K562 (cell line): ENCODE measurements around the gene ACAD10. TPM values are rescaled to one million over a fixed set of nuclear protein-coding genes. Genes with fewer than 3 reads are reported as not detected.

ENCODE experiments used
- ATAC-seq: fragments of 200-7000 bp; cut with Tn5 transposase; 3 replicates; pipeline ENCODE4 v1.9.1; 2020; ENCODE audit warnings: moderate library complexity
- BruUV-seq: library from RNA; stranded (reverse); fragments of 400-500 nt; replicated peaks from 2 replicates; lab custom pipeline; 2021; lab: Mats Ljungman, UMichigan
- CTCF ChIA-PET: fragments of 300-600 bp; formaldehyde crosslinking; extraction: SDS; loops from one replicate; lab custom pipeline; 2021; ENCODE audit warnings: low intra/inter-chr PET ratio; lab: Yijun Ruan, JAX
- POLR2A ChIA-PET: fragments of 300-600, 350-650 bp; sonication (Branson Sonifier 250); formaldehyde crosslinking; extraction: SDS; loops from one replicate; lab custom pipeline; 2021; ENCODE audit warnings: antibody characterized with exemption, inconsistent platforms; lab: Yijun Ruan, JAX
- DNase-seq, 4 experiments: peaks; one replicate each; pipeline versions ENCODE4 v3.0.0 to v3.0.0-alpha.2; 2011 to 2018; ENCODE audit warnings: low spot score in 3 of 4, mixed read lengths in 3 of 4; ENCODE audit errors: extremely low read depth in 1 of 4
- FAIRE-seq: peaks from 2 replicates; lab custom pipeline; 2011; peaks lifted over from hg19 to GRCh38; lab: Jason Lieb, UNC
- H2AFZ ChIP-seq: 2 replicates; pipeline ENCODE4 v1.6.0; 2011; ENCODE audit warnings: low read depth, low read length, control low read depth, inconsistent platforms
- H3K27ac ChIP-seq: fragments of 200-600 bp; 3 replicates; pipeline ENCODE4 v1.8.0; 2011; ENCODE audit warnings: low read depth, mild to moderate bottlenecking, control low read depth, inconsistent platforms, low read length, moderate library complexity, mixed read lengths; ENCODE audit errors: extremely low read depth
- H3K27me3 ChIP-seq, 2 experiments: fragments of 300-600 bp in 1 of 2; 2 replicates in 1 of 2; 3 replicates in 1 of 2; pipeline versions ENCODE4 v1.6.0 to v1.8.0; 2011; ENCODE audit warnings: inconsistent platforms in 2 of 2, low read length in 2 of 2, mild to moderate bottlenecking in 1 of 2, mixed read lengths in 1 of 2, moderate library complexity in 1 of 2; ENCODE audit not compliant: control insufficient read depth in 2 of 2, insufficient read depth in 2 of 2
- H3K36me3 ChIP-seq: fragments of 300-600 bp; 3 replicates; pipeline ENCODE4 v1.8.0; 2011; ENCODE audit warnings: mild to moderate bottlenecking, low read length, inconsistent platforms; ENCODE audit not compliant: control insufficient read depth, insufficient read depth
- H3K4me1 ChIP-seq, 2 experiments: fragments of 200-600 bp in 1 of 2; replicated peaks in 1 of 2; 2 replicates in 1 of 2; 3 replicates in 1 of 2; pipeline versions ENCODE4 v1.5.1 to v1.8.0; 2011; ENCODE audit warnings: inconsistent platforms in 2 of 2, low read length in 2 of 2, mild to moderate bottlenecking in 1 of 2, mixed read lengths in 1 of 2, moderate library complexity in 1 of 2; ENCODE audit not compliant: control insufficient read depth in 2 of 2, insufficient read depth in 2 of 2
- H3K4me2 ChIP-seq: 2 replicates; pipeline ENCODE4 v1.6.1; 2011; ENCODE audit warnings: low read length, control low read depth, inconsistent platforms, mixed read lengths; ENCODE audit not compliant: insufficient read depth
- H3K4me3 ChIP-seq: fragments of 200-600 bp; sonication (generic), shearing (Covaris generic); 2 replicates; pipeline ENCODE4 v1.5.1; 2016; ENCODE audit warnings: control low read depth, inconsistent platforms
- H3K79me2 ChIP-seq: fragments of 200-600 bp; 3 replicates; pipeline ENCODE4 v1.8.0; 2011; ENCODE audit warnings: low read length, inconsistent platforms; ENCODE audit not compliant: control insufficient read depth, insufficient read depth
- H3K9ac ChIP-seq, 2 experiments: 2 replicates each; pipeline versions ENCODE4 v1.6.0 to v1.6.1; 2011; ENCODE audit warnings: low read depth in 2 of 2, low read length in 2 of 2, control low read depth in 1 of 2, inconsistent platforms in 1 of 2, mild to moderate bottlenecking in 1 of 2, mixed read lengths in 1 of 2; ENCODE audit not compliant: insufficient read depth in 1 of 2
- H3K9me1 ChIP-seq: one replicate; pipeline ENCODE4 v1.6.0; 2011; ENCODE audit warnings: inconsistent platforms, mild to moderate bottlenecking, low read length, moderate library complexity; ENCODE audit not compliant: control insufficient read depth, insufficient read depth
- H3K9me3 ChIP-seq: replicated peaks from 2 replicates; pipeline ENCODE4 v1.5.1; 2011; ENCODE audit warnings: low read depth, low read length, inconsistent platforms; ENCODE audit not compliant: control insufficient read depth, insufficient read depth
- H4K20me1 ChIP-seq: replicated peaks from 2 replicates; pipeline ENCODE4 v1.6.1; 2011; ENCODE audit warnings: low read length, inconsistent platforms, mixed read lengths; ENCODE audit not compliant: control insufficient read depth, insufficient read depth
- CHD1 ChIP-seq: fragments of 200-600 bp; sonication (generic); IDR thresholded peaks from one replicate; pipeline ENCODE4 v1.6.1; 2012; ENCODE audit warnings: mild to moderate bottlenecking, moderate library complexity, low read length, inconsistent platforms
- LCOR ChIP-seq: sonication (generic); formaldehyde crosslinking; IDR thresholded peaks from 2 replicates; pipeline ENCODE4 v1.8.0; 2022; ENCODE audit warnings: mild to moderate bottlenecking, missing genetic modification reagents
- NR1H2 ChIP-seq: sonication (generic); formaldehyde crosslinking; IDR thresholded peaks from 2 replicates; pipeline ENCODE4 v1.4.0; 2020; ENCODE audit warnings: mild to moderate bottlenecking, missing genetic modification reagents
- XRCC3 ChIP-seq: fragments of 450-650 bp; IDR thresholded peaks from 2 replicates; pipeline ENCODE4 v1.6.1; 2017; ENCODE audit warnings: mild to moderate bottlenecking, moderate library complexity
- ZKSCAN8 ChIP-seq: fragments of 200-800 bp; sonication (Bioruptor generic); IDR thresholded peaks from 2 replicates; pipeline ENCODE4 v1.6.1; 2016; ENCODE audit warnings: missing genetic modification characterization, missing compliant biosample characterization
- WGBS: fragments of 100-300 bp; shearing (Covaris generic); methylation state at CpG from one replicate; pipeline ENCODE4 v1.1.6; 2016; ENCODE audit warnings: low coverage, mixed read lengths; ENCODE audit not compliant: insufficient coverage; ENCODE audit errors: missing lambda C conversion rate; 5-methylcytosine and 5-hydroxymethylcytosine counted together
- in situ Hi-C: fragments of 300-500 bp; cut with MboI; formaldehyde crosslinking; loops from 4 replicates; pipeline ENCODE4 v1.15.0; 2018; ENCODE audit warnings: inconsistent platforms, mixed read lengths
- intact Hi-C: fragments of 100-400 bp; cut with micrococcal nuclease; formaldehyde crosslinking; loops from 2 replicates; pipeline ENCODE4 v1.14.2; 2022
- polyA plus RNA-seq, 8 experiments: library from polyadenylated mRNA; depleted of rRNA in 4 of 8; stranded (reverse) in 5 of 8; unstranded in 3 of 8; fragments of >200 nt; fragmentation: Nextera tagmentation in 2 of 8; fragmentation: Illumina TruSeq in 1 of 8; extraction: Ambion mirVana in 2 of 8; extraction: Trizol in 1 of 8; gene quantifications; 2 replicates each; pipeline versions ENCODE4 v1.2.1 to v1.2.3, GENCODE V29; 2011 to 2014; ENCODE audit warnings: inconsistent platforms in 1 of 8, missing spikeins in 1 of 8
- total RNA-seq, 7 experiments: library from RNA; depleted of rRNA in 6 of 7; stranded (reverse); fragments of >200 nt in 6 of 7; fragmentation: Illumina TruSeq in 2 of 7; extraction: Trizol in 2 of 7; gene quantifications; 2 replicates each; pipeline versions ENCODE4 v1.2.1 to v1.2.3, GENCODE V29; 2011 to 2021; ENCODE audit warnings: low replicate concordance in 1 of 7
- TF ChIP-seq, protein P1 (sequence below): fragments of 250-450 bp; sonication (Bioruptor Pico); IDR thresholded peaks from 2 replicates; pipeline ENCODE4 v1.5.1; 2021; ENCODE audit warnings: mild to moderate bottlenecking

Gene ACAD10
- total and polyA plus RNA-seq, 9 of the 15 experiments (the other 6 are each of a cell fraction or from before 2014, with no cell fraction given): 2.3 to 19.2 (median 12.0) TPM

DNA sequence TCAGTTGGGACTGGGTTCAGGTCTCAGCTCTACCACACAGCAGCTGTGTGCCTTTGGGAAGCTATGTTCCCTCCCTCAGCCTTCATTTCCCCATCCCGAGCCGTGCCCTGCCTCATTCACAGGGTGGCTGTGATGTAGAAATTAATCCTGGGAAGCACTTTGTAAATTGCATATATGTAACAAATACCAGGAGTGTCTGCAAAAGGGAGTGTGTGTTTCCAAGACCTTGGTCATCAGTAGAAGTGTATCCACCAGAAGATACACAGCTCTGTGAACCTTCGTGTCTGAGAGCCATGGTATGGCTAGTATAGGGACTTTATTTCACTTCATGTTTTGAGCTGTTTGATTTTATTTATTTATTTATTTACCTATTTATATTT is 107.0 kb downstream of the ACAD10 start:
- ATAC-seq: no peak
- H3K27me3 ChIP-seq: no peaks in the 10 kb centered on the region; a peak in 1 of 5 replicates
- no TSS peak for BruUV-seq
- ChIA-PET POLR2A (interaction anchor here (0.5 kb wide), 1 partner anchor 916 kb away, joined by 3 read pairs; no protein-coding TSS in a partner anchor), CTCF (no interaction called here)
- peaks cover 2% of the 10 kb centered on the region for H3K9me1 ChIP-seq
- peaks cover 0 to 20% of the 10 kb centered on the region in 2 experiments; a peak in 4 of 5 replicates for H3K4me1 ChIP-seq
- intact Hi-C loops (no loop called here), in situ Hi-C loops (no loop called here)
- H3K36me3 ChIP-seq: peaks cover 15% of the 10 kb centered on the region; the same call in 2 of the 3 replicates
- no peak overlapping the region; a peak in 1 of 4 replicates for H3K9ac ChIP-seq
- no peak overlapping the region for H3K4me2 ChIP-seq
- no peak overlapping the region for H3K27ac ChIP-seq
- no peak overlapping the region for H3K4me3 ChIP-seq
- TF ChIP-seq, protein P1, sequence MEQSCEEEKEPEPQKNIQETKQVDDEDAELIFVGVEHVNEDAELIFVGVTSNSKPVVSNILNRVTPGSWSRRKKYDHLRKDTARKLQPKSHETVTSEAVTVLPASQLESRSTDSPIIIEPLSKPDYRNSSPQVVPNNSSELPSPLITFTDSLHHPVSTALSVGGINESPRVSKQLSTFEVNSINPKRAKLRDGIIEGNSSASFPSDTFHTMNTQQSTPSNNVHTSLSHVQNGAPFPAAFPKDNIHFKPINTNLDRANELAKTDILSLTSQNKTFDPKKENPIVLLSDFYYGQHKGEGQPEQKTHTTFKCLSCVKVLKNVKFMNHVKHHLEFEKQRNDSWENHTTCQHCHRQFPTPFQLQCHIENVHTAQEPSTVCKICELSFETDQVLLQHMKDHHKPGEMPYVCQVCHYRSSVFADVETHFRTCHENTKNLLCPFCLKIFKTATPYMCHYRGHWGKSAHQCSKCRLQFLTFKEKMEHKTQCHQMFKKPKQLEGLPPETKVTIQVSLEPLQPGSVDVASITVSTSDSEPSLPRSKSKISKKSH (CRISPR knock-in tag): no peak
- TF ChIP-seq NR1H2 (CRISPR knock-in tag) (no peak), ZKSCAN8 (no peak), XRCC3 (no peak), LCOR (CRISPR knock-in tag) (no peak), CHD1 (no peak)
- no peaks in the 10 kb centered on the region for H3K9me3 ChIP-seq
- FAIRE-seq: no peak
- H2AFZ ChIP-seq: peak overlapping the region; percentile 82; the same call in 1 of the 2 replicates
- H4K20me1 ChIP-seq: no peaks in the 10 kb centered on the region
- DNase-seq: no peak
- H3K79me2 ChIP-seq: no peaks in the 10 kb centered on the region
- WGBS: 92% methylated on average over 3 of the region's 3 CpGs
